ENCODE measurements around the gene FREM3.

FREM3 gene

DNA sequence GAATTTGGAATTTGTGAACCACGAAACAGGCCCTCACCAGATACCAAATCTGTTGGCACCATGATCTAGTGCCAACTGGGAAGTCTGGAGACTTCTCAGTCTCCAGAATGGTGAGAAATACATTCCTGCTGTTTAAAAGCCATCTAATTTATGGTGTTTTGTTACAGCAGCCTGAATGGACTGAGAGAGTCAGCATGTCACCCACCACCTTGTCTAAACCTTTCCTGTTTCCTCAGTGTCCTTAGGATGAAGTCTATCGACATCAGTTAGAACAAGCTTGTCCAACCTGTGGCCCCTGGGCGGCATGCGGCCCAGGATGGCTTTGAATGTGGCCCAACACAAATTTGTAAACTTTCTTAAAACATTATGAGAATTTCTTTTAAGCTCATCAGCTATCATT, 42.1 kb downstream of the FREM3 start:
- no peak for DNase-seq

DNA sequence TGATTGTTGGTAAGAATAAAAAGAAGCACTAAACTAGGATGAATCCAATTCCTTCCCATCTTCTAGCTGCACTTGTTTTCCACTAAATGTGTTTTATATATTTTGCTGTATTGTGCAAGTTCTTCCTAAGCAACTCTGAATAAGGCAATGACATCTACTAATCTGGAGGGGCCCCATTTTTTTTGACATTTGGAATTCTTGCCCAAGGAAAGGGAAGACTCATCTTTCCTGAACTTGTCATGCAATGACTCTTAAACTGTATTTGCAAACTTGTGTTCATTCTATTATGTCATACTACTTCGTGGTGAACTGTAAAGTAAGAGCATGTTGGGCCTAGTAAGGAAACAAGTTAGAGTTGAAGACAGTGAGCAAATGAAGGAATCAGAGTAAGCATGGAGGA, 45.9 kb downstream of the FREM3 start:
- DNase-seq: no peak

DNA sequence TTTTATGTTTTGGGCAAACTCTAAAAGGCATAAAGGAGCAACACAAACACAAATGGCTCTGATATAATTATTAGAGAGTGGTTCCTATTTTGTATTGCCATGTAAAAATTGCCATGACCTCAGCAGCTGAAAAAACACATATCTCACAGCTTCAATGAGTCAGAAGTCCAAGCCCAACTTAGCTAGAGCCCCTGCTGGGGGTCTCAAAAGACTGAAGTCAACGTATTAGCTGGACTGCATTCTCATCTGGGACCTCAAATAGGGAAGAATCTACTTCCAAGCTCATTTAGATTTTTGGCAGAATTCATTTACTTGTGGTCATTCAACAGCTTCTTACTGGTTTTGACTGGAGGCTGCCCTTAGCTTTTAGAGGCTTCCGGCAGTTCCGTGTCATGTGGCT, 47.4 kb downstream of the FREM3 start:
- DNase-seq: no peak

DNA sequence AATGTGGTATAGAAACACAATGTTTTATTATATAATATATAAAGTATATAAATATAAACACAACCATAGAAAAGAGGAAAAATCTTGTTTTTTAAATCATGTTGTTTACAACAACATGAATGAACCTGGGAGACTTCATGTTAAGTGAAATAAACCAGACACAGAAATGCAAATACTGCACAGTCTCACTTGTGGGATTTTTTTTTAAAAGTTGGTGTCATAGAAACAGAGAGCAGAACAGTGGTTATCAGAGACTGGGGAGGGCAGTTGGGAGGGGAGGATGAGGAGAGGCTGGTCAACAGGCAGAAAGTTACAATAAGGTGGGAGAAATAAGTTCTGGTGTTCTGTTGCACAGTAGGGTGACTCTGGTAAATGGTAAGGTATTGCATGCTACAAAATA, 57.1 kb downstream of the FREM3 start:
- DNase-seq: no peak

DNA sequence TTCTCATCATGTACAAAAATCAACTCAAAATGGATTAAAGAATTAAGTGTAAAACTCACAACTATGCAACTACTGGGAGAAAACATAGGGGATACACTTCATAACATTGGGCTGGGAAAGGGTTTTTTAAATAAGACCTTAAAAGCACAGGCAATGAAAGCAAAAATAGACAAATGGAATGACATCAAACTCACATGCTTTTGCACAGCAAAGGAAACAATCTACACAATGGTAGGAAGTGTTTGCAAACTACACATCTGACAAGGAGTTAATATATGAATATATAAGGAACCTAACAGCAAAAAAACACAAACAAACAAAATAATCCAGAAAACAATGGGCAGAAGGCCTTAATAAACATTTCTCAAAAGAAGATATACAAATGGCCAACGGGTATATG, 57.9 kb downstream of the FREM3 start:
- DNase-seq: no peak

DNA sequence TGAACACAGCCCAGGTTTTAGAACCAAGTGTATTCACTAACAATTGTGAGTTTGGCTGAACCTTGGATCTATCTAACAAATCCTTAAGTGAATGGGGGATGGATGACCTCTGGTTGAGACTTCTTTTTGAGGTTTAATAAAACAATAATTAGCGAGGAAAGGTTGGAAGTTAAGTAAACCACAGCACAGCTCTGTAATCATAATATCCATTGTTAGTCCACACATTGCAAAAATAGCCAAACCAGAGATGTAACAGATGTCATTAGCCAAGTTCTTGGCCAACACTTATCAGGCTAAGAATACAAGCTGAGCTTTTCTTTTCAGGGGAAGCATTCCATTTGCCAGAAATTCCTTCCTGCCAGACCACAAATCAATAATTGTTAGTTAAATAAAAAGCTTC, 59.1 kb downstream of the FREM3 start:
- no peak for DNase-seq

DNA sequence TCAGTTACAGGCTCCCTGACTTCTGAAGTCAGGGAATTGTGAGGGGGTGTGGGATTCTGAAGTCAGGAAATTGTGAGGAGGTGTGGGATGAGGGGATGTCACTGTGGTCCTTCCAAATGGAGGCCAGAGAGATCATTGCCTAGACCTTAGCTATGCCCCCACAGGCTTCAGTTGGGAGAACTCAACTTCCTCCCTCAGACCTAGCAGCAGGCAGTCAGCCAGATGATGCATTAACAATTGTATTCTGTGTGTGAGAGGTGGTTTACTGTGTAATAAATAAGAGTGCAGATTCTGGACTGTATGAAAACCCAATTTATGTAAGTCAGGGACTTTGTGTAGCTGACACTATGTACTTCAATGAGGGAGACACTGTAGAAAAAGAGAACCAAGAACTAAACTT, 65.7 kb downstream of the FREM3 start:
- no peak for DNase-seq

DNA sequence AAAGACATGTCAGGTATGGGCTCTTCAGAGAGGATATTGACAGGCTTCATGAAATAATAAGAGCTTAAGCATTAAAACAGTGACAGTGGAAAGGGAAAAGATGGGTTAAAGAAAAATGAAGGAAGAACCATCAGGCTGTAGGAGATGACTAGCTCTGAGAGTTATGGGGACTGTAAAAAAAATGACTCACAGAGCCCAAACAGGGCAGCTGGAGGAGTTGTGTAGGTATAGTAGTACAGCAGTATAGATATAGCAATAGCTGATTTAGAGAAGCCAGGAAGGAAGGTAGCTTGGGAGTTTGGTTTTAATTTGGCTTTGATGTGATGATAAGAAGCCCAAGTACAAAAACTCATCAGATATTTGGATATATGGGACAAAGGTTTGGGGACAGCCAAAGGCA, 66.6 kb downstream of the FREM3 start:
- no peak for DNase-seq

DNA sequence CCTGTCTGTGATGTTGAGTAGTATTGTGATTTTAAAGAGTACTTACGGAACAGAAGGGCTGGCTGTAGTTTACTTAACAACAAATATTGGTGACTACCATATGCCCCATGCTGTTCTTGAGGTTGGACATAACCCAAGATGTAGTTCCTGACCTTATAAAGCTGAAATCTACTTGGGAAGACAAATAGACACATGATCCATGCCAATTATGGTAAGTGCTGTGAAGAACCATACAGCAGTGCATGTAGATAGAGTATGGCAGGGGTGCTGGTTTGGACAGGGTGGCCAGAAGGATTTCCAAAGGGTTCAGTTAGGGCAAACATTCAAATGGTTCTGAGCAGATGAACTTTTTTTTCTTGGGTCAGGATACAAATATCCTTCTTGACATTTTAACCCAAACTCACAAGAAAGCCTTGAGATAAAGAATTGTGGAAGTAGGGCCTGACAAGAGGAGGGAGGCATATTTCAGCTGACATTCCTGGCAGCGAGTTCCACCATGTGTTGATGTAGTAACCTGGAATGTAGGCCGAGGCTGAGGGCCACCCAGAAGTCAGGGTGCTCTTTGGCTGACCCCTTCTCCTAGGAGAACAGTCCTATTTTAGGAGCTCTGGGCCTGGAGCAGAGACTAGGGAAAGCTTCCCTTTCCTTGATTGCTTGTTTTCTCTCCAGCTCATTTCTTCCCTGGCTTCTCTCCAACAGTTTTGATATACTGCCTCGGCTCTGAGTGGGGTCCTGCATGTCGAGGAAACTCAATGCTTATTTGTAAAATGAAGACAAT, 74.2 kb downstream of the FREM3 start:
- DNase-seq: no peak

DNA sequence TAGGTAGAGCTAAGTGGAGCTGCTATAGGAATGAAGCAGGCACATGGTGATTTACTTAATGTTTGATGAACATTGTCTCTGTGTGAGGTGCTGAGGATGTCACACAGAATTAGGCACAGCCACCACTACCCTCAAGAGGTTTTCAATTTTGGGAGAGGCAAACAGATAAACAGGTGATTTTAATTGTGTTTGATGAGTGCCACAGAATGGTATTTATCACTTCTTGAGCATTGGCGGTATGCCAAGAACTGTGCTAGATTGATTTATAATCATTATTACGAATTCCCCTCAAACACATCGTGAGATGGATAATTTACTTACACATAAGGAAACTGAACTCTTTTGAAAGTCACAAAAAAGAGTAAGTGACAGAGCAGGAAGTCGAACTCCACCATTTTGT, 74.8 kb downstream of the FREM3 start:
- no peak for DNase-seq

DNA sequence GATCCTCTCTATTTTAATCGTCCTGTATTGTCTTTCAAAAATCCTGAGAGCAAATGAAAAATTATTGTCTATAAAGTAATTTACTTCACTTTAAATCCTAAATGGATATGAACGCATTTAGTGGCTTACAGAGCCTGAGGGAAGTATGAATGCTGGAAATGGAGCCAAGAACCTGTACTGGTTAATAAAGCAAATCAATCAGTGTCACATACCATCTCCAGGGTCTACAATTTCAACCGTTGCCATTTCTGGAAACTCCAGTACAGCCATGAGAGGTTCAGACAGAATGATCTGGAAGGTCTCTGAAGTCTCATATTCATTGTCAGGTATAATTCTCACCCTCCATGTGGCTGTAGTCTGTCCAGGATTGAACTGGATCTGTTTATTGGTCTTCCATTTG, 76.6 kb downstream of the FREM3 start:
- DNase-seq: no peak

DNA sequence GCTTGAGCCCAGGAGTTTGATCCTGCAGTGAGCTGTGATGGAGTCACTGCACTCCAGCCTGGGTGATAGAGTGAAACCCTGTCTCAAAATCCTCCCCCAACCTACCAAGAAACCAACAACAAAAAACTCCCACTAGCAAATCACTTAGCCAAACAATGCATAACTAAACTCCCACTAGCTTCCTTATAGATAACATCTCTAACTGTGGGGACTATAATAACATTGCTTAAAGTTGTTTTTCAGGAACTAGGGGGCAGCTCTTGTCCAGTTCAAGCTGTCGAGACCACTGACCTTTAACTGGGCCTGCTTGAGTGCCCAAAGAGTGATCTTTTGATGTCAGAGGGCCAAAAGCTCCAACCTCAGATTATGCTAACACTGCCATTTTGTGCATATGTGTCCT, 81.7 kb downstream of the FREM3 start:
- no peak for DNase-seq

DNA sequence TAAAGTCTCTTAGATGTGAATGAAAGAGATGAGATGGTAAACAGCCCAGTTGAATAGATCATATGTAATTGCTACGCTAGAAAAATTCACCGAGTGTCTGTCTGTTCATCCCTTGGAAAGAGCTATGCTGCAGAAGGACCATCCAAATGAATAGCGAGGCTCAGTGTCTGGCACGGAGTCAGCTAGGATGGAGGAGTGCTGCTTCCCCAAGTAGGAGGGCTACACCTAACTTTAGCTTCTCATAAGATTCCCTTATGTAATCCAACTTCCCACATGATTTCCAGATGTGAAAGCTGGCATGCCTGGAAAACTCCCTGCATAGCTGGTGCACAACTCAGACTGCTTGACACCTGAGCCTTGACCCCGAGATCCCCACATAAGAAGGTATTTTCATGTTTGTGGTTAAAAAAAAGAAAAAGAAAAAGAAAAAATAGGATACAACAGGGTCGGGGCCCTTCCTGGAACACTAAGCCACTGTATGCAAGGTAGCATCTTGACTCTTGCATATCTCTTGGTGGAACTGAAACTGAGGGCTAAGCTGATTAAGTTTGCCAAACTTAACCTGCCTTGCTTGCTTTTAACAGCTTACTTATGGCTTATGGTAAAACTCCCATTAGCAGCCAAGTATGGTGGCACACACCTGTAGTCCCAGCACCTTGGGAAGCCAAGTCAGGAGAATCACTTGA, 82.3 kb downstream of the FREM3 start:
- DNase-seq: no peak

DNA sequence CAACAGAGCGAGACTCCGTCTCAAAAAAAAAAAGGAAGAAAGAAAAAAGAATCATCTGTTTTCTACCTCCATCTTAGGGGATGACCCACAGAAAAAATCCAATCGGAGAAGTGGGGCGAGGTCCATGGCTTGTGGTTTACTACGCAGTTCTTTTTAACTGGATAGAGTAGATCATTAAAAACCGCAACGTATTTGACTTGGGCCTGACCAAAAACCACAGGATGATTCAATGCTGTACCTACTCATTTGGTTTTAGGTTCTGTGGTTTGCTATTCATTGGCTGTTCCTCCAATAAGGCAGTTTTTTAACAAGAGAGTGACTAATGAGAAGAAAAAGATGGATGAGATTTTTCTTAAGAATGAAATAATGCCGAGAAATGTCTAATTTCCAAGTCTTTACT, 83.7 kb downstream of the FREM3 start:
- DNase-seq: no peak

DNA sequence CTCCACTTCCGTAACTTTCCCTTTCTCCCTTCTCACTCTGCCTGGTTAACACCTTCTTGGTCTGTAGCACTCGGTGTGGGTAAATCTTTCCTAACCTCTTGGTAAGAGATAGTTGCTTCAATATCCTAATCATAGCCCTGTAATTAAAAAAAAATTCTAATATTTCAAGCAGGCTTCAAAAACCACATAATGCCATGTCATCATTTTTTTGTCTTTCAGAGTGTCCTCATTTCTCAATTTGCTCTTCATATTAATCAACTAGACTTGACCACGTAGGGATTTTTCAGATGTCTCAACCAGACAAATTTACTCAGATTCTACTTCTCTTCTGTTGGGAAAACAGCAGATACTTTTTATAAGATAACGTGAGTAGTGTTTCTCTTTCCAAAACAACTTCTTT, 91.0 kb downstream of the FREM3 start:
- DNase-seq: no peak

DNA sequence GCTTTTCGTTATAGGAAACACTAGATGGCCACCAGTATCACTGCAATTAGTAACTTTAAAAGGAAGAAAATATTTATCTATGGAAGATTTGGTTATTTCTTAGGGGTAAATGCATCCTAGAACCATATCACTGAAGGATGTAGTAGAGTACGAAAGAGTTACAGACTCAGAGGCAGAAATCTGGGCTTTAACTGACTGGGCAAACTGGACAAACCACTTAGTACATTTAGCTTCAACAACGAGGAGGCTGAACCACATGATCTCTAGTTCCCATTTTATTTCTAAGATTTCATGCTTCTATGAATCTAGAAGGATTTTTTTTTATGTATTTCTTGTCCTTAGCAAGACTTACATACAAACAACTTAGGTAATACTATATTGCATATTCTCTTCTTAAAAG, 94.0 kb downstream of the FREM3 start:
- DNase-seq: no peak

DNA sequence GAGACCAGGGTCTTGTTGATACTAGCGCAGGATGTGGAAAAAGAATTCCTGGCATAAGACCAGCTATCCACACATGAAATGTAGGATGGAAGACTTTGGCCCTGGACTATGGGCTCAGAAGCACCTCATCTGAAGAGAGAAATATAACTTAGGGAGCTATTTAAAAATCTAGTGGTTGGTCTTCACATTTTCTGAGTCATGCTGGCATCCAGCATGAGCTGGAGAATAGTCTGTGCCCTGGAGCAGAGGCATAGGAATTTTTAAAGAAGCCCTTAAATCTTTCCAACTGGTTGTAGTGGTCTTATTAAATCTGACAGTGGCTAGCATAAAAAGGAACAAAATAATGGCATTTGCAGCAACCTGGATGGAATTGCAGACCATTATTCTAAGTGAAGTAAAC, 100.6 kb downstream of the FREM3 start:
- no peak for DNase-seq

DNA sequence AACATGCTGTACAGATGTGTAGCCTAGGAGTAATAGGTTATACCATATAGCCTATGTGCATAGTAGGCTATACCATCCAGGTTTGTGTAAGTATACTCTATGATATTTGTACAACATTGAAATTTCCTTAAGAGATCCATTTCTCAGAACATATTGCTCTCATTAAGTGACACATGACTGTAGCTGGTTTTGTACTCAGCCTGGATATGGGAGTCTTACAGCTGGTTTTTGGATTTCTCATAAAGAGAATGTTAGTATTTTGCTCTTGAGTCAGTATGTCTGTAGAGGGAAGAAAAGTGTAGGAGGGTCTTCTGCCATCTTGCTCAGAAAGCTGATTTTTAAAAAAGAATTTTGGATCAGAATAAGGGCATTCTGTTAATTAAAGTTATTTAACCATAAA, 101.7 kb downstream of the FREM3 start:
- DNase-seq: no peak

DNA sequence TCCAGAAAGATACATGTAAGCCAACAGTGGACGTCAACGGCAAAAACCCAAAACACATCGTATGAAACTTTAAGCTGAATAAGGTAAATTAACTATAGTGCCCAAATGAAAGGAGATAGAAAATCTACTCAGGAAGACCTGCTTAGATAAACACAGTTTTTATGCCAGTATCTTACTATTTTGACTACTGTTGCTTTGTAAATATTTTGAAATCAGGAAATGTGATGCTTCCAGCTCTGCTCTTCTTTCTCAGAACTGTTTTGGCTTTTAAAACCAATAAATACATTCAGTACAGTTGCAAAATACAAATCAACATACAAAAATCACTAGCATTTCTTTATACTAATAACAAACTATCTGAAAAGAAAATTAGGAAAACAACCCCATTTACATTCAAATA, 103.2 kb downstream of the FREM3 start:
- no peak for DNase-seq

DNA sequence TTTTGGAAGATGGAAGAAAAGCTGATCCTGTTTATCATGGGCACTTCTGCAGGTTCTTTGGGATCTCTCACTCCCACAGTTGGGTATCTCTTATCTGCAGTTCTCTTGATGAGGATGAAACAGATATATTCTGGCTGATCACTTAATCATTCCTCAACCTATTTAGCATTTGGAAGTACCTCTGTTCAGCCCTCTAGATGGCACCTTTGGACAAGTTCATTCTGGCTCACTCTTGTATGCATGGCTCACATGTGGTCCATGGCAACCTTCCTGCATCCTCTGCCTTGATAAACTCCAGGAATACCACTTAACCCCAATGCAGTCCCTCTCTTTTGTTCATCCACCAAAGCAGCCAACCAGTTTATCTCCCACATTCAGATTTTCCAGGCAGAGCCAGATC, 112.8 kb downstream of the FREM3 start:
- DNase-seq: no peak

DNA sequence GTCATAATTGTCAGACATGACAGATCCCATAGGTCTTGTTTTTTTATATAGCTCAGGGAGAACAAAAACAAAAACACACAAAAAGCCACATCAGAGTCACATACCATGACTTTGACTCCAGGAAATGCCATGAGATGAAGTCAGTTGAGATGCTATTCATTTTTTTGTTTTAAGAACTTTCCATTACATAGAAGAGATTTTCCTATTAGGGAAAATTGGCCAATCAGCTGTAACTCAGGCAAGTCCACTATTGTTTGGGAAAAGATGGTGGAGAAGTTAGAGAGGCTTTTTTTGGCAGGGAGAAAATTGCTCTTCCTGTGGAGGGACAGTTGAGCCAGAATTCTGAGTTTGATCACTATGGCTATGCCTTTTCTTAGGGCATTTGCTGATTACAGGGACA, 114.4 kb downstream of the FREM3 start:
- no peak for DNase-seq

DNA sequence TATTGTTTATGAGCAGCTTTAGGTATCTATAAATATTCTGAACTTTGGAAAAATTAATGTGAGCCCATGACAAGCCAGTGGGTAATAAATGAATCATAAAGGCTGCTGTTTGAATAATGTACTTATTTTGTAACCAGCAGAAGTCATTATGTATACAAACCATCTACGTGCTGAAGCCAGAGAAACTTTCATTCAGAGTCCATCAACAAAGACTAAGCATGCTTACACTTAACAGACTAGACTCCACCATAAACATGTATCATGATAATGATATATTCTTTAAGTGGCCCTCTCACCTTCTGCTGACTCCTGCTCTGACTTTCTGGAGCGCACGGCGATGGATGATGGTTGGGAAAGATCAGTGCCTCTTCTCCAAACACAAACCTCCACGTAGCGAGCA, 114.9 kb downstream of the FREM3 start:
- DNase-seq: no peak

DNA sequence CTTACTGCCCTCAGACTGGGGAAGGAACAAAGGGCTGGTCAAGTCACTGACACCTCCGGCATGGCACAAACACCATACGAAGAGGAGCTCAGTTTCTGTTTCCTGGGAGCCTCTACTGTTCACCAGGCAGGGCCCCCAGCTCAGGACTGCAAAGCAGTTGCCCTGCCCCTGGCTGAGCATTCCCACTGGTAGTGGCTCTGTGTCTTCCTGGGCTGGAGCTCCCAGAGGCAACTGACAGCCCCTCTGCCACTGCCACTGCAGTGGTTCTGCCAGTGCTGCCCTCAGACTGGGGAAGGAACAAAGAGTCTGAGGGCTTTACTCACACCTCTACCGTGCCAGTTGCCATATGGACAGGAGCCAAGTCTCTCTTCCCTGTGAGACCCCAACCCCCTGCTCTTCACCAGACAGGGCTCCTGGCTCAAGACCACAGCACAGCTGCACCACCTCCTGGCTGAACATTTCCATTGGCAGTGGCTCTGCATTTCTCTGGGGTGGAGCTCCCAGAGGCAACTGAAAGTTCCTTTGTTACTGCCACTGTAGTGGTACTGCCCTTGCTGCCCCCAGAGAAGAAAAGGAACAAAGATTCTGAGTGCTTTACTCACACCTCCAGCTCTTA, 119.0 kb downstream of the FREM3 start:
- DNase-seq: no peak

DNA sequence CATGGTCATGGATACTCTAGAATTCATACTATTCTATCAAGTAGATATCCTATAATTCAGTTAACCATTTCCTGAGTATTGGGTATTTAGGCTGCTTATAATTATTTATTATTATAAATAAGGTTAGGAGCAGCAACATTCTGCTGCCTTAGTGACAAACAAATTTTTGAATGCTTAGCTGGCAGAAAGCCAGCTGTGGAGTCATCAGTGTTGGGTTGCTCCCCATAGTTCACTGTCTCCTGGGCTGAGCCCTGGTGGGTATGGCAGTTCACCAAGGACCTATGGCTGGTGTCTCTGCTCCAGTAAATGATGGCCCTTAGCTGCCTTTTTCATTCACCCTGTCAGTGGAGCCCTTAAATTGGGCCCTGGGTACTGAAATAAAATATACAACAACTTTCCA, 125.1 kb downstream of the FREM3 start:
- DNase-seq: no peak

DNA sequence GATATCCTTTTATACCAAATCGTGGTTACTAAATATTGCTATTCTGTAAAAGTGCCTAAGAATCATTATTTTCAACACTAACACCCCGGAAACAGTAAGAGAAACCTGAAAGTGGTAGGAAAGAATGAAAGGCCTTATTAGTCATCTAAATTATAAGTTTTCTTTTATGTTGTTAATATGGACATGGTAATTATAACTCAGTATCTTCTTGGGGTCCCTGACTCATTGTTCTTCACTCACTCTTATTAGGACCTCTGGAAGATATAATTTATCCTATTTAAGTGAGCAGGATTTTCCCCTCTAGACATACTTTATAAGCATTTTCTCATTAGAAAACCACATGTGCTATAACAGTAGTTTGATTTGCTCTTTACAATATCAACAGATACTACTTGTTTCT, 136.0 kb downstream of the FREM3 start:
- DNase-seq: no peak
